ENCODE results near the gene CCL19.

The CCL19 gene

GRCh38 chr9:34654323-34655051 lies 36.6 kb downstream of the CCL19 start:
- no peak overlapping the region for H3K4me3 ChIP-seq (ENCODE audit: low read length)
- peaks cover 4% of the 10 kb centered on the region for H3K36me3 ChIP-seq (ENCODE audit: control insufficient read depth, insufficient read depth, low read length)
- H3K27me3 ChIP-seq (ENCODE audit: control insufficient read depth, insufficient read depth, low read length), result no peaks in the 10 kb centered on the region
- no peak overlapping the region for H3K9ac ChIP-seq (ENCODE audit: low read length)
- no peaks in the 10 kb centered on the region for H3K9me3 ChIP-seq (ENCODE audit: control insufficient read depth, low read length)
- H3K4me1 ChIP-seq (ENCODE audit: control insufficient read depth, insufficient read depth, low read length), result peaks cover 31% of the 10 kb centered on the region

GRCh38 chr9:34653151-34654072 lies 37.7 kb downstream of the CCL19 start:
- H3K4me3 ChIP-seq (ENCODE audit: low read length), result no peak overlapping the region
- no peaks in the 10 kb centered on the region for H3K27me3 ChIP-seq (ENCODE audit: control insufficient read depth, insufficient read depth, low read length)
- peaks cover 32% of the 10 kb centered on the region for H3K4me1 ChIP-seq (ENCODE audit: control insufficient read depth, insufficient read depth, low read length)
- no peak overlapping the region for H3K9ac ChIP-seq (ENCODE audit: low read length)
- peaks cover 11% of the 10 kb centered on the region for H3K36me3 ChIP-seq (ENCODE audit: control insufficient read depth, insufficient read depth, low read length)
- H3K9me3 ChIP-seq (ENCODE audit: control insufficient read depth, low read length), result no peaks in the 10 kb centered on the region

GRCh38 chr9:34652602-34653000 lies 38.5 kb downstream of the CCL19 start:
- Histone ChIP-seq H3K9me3 (ENCODE audit: control insufficient read depth, low read length) (no peaks in the 10 kb centered on the region), H3K27me3 (ENCODE audit: control insufficient read depth, insufficient read depth, low read length) (no peaks in the 10 kb centered on the region), H3K9ac (ENCODE audit: low read length) (no peak overlapping the region), H3K36me3 (ENCODE audit: control insufficient read depth, insufficient read depth, low read length) (peaks cover 11% of the 10 kb centered on the region), H3K4me3 (ENCODE audit: low read length) (no peak overlapping the region), H3K4me1 (ENCODE audit: control insufficient read depth, insufficient read depth, low read length) (peaks cover 40% of the 10 kb centered on the region)

- no peak within 1 kb of the TSS for H3K4me3 ChIP-seq (ENCODE audit: low read length)
- H3K36me3 ChIP-seq (ENCODE audit: control insufficient read depth, insufficient read depth, low read length), result peaks cover 11% of the 10 kb centered on the region
- H3K9me3 ChIP-seq (ENCODE audit: control insufficient read depth, low read length), result no peaks in the 10 kb centered on the region
- no peaks in the 10 kb centered on the region for H3K27me3 ChIP-seq (ENCODE audit: control insufficient read depth, insufficient read depth, low read length)
- peaks cover 45% of the 10 kb centered on the region for H3K4me1 ChIP-seq (ENCODE audit: control insufficient read depth, insufficient read depth, low read length)
- peak within 1 kb of the TSS; percentile 37 for H3K9ac ChIP-seq (ENCODE audit: low read length)
Measured at GRCh38 chr9:34651876-34652601, 39.0 kb downstream of the CCL19 start, which contains the start of gene IL11RA. IL11RA (plus strand) TSS chr9:34652185; CDS start chr9:34655218, 3,033 bp downstream.

- Histone ChIP-seq H3K36me3 (ENCODE audit: control insufficient read depth, insufficient read depth, low read length) (peaks cover 11% of the 10 kb centered on the region), H3K27me3 (ENCODE audit: control insufficient read depth, insufficient read depth, low read length) (no peaks in the 10 kb centered on the region), H3K9me3 (ENCODE audit: control insufficient read depth, low read length) (no peaks in the 10 kb centered on the region), H3K4me1 (ENCODE audit: control insufficient read depth, insufficient read depth, low read length) (peaks cover 48% of the 10 kb centered on the region), H3K4me3 (ENCODE audit: low read length) (no peak overlapping the region), H3K9ac (ENCODE audit: low read length) (peak overlapping the region; percentile 37)
Measured at GRCh38 chr9:34651321-34651720, 39.8 kb downstream of the CCL19 start.

- Histone ChIP-seq H3K4me1 (ENCODE audit: control insufficient read depth, insufficient read depth, low read length) (peaks cover 52% of the 10 kb centered on the region), H3K36me3 (ENCODE audit: control insufficient read depth, insufficient read depth, low read length) (peaks cover 11% of the 10 kb centered on the region), H3K4me3 (ENCODE audit: low read length) (no peak overlapping the region), H3K9me3 (ENCODE audit: control insufficient read depth, low read length) (no peaks in the 10 kb centered on the region), H3K9ac (ENCODE audit: low read length) (no peak overlapping the region), H3K27me3 (ENCODE audit: control insufficient read depth, insufficient read depth, low read length) (no peaks in the 10 kb centered on the region)
Measured at GRCh38 chr9:34650816-34651215, 40.3 kb downstream of the CCL19 start.

GRCh38 chr9:34648673-34649072 lies 42.4 kb downstream of the CCL19 start:
- H3K4me1 ChIP-seq (ENCODE audit: control insufficient read depth, insufficient read depth, low read length), result peaks cover 47% of the 10 kb centered on the region
- no peaks in the 10 kb centered on the region for H3K27me3 ChIP-seq (ENCODE audit: control insufficient read depth, insufficient read depth, low read length)
- H3K9me3 ChIP-seq (ENCODE audit: control insufficient read depth, low read length), result no peaks in the 10 kb centered on the region
- H3K9ac ChIP-seq (ENCODE audit: low read length), result no peak overlapping the region
- peaks cover 11% of the 10 kb centered on the region for H3K36me3 ChIP-seq (ENCODE audit: control insufficient read depth, insufficient read depth, low read length)
- H3K4me3 ChIP-seq (ENCODE audit: low read length), result no peak overlapping the region

- peak overlapping the region; percentile 73 for H3K9ac ChIP-seq (ENCODE audit: low read length)
- H3K4me3 ChIP-seq (ENCODE audit: low read length), result peak overlapping the region; percentile 94
- H3K36me3 ChIP-seq (ENCODE audit: control insufficient read depth, insufficient read depth, low read length), result peaks cover 11% of the 10 kb centered on the region
- peaks cover 39% of the 10 kb centered on the region for H3K4me1 ChIP-seq (ENCODE audit: control insufficient read depth, insufficient read depth, low read length)
- no peaks in the 10 kb centered on the region for H3K9me3 ChIP-seq (ENCODE audit: control insufficient read depth, low read length)
- H3K27me3 ChIP-seq (ENCODE audit: control insufficient read depth, insufficient read depth, low read length), result no peaks in the 10 kb centered on the region
Measured at GRCh38 chr9:34647651-34648050, 43.4 kb downstream of the CCL19 start.

GRCh38 chr9:34647084-34647403 lies 44.0 kb downstream of the CCL19 start:
- Histone ChIP-seq H3K9me3 (ENCODE audit: control insufficient read depth, low read length) (no peaks in the 10 kb centered on the region), H3K4me1 (ENCODE audit: control insufficient read depth, insufficient read depth, low read length) (peaks cover 33% of the 10 kb centered on the region), H3K9ac (ENCODE audit: low read length) (peak overlapping the region; percentile 73), H3K4me3 (ENCODE audit: low read length) (peak overlapping the region; percentile 94), H3K36me3 (ENCODE audit: control insufficient read depth, insufficient read depth, low read length) (peaks cover 11% of the 10 kb centered on the region), H3K27me3 (ENCODE audit: control insufficient read depth, insufficient read depth, low read length) (no peaks in the 10 kb centered on the region)

GRCh38 chr9:34646211-34647083 lies 44.6 kb downstream of the CCL19 start, which contains the start of gene GALT:
GALT (plus strand) TSS chr9:34646675; CDS start chr9:34646705, 30 bp downstream.
- Histone ChIP-seq H3K9ac (ENCODE audit: low read length) (peak within 1 kb of the TSS; percentile 73), H3K9me3 (ENCODE audit: control insufficient read depth, low read length) (no peaks in the 10 kb centered on the region), H3K36me3 (ENCODE audit: control insufficient read depth, insufficient read depth, low read length) (peaks cover 11% of the 10 kb centered on the region), H3K4me3 (ENCODE audit: low read length) (peak within 1 kb of the TSS; percentile 94), H3K4me1 (ENCODE audit: control insufficient read depth, insufficient read depth, low read length) (peaks cover 27% of the 10 kb centered on the region), H3K27me3 (ENCODE audit: control insufficient read depth, insufficient read depth, low read length) (no peaks in the 10 kb centered on the region)

GRCh38 chr9:34644766-34645314 lies 46.2 kb downstream of the CCL19 start:
- H3K4me3 ChIP-seq (ENCODE audit: low read length), result no peak overlapping the region
- H3K36me3 ChIP-seq (ENCODE audit: control insufficient read depth, insufficient read depth, low read length), result peaks cover 11% of the 10 kb centered on the region
- no peaks in the 10 kb centered on the region for H3K27me3 ChIP-seq (ENCODE audit: control insufficient read depth, insufficient read depth, low read length)
- peaks cover 21% of the 10 kb centered on the region for H3K4me1 ChIP-seq (ENCODE audit: control insufficient read depth, insufficient read depth, low read length)
- H3K9me3 ChIP-seq (ENCODE audit: control insufficient read depth, low read length), result no peaks in the 10 kb centered on the region
- H3K9ac ChIP-seq (ENCODE audit: low read length), result no peak overlapping the region
